Trophoblast cell (in vitro differentiated cells and primary cell): ENCODE results near the gene FBXO7.

ENCODE experiments used
- DNase-seq, 2 donors: peaks; one replicate each; pipeline ENCODE4 v3.0.0-alpha.2; 2016
- H2AFZ ChIP-seq: 2 replicates; pipeline ENCODE4 v1.6.1; 2013; ENCODE audit warnings: low read length, moderate library complexity, mild to moderate bottlenecking; ENCODE audit not compliant: insufficient read depth, poor library complexity
- H2AK5ac ChIP-seq: 2 replicates; pipeline ENCODE4 v1.6.1; 2013; ENCODE audit warnings: mild to moderate bottlenecking, low read length
- H2BK120ac ChIP-seq: 2 replicates; pipeline ENCODE4 v1.6.1; 2013; ENCODE audit warnings: low read length, mild to moderate bottlenecking, moderate library complexity; ENCODE audit not compliant: insufficient read depth, poor library complexity
- H2BK12ac ChIP-seq: 2 replicates; pipeline ENCODE4 v1.6.1; 2013; ENCODE audit warnings: mild to moderate bottlenecking, low read length, moderate library complexity
- H2BK5ac ChIP-seq: 2 replicates; pipeline ENCODE4 v1.6.1; 2013; ENCODE audit warnings: low read length, low read depth, moderate library complexity, mild to moderate bottlenecking; ENCODE audit not compliant: poor library complexity
- H3K14ac ChIP-seq: 2 replicates; pipeline ENCODE4 v1.6.1; 2013; ENCODE audit warnings: mild to moderate bottlenecking, low read length
- H3K18ac ChIP-seq: 2 replicates; pipeline ENCODE4 v1.6.1; 2013; ENCODE audit warnings: mild to moderate bottlenecking, low read length
- H3K23ac ChIP-seq: 2 replicates; pipeline ENCODE4 v1.6.1; 2013; ENCODE audit warnings: low read length
- H3K27ac ChIP-seq: 2 replicates; pipeline ENCODE4 v1.5.1; 2013; ENCODE audit warnings: low read depth, mild to moderate bottlenecking, inconsistent platforms, low read length, moderate library complexity
- H3K27me3 ChIP-seq: 2 replicates; pipeline ENCODE4 v1.6.1; 2013; ENCODE audit warnings: inconsistent platforms, mild to moderate bottlenecking, low read length, moderate library complexity; ENCODE audit not compliant: insufficient read depth
- H3K36me3 ChIP-seq, 2 experiments: 1 replicate in 1 of 2; 2 replicates in 1 of 2; pipeline ENCODE4 v1.6.1; 2013; ENCODE audit warnings: low read length in 2 of 2, mild to moderate bottlenecking in 2 of 2, moderate library complexity in 1 of 2; ENCODE audit not compliant: insufficient read depth in 2 of 2, control insufficient read depth in 1 of 2
- H3K4ac ChIP-seq: 2 replicates; pipeline ENCODE4 v1.6.1; 2013; ENCODE audit warnings: low read depth, mild to moderate bottlenecking, low read length, moderate library complexity
- H3K4me1 ChIP-seq, 2 experiments: 1 replicate in 1 of 2; 2 replicates in 1 of 2; pipeline ENCODE4 v1.6.1; 2013; ENCODE audit warnings: low read length in 2 of 2, mild to moderate bottlenecking in 2 of 2, moderate library complexity in 1 of 2; ENCODE audit not compliant: insufficient read depth in 2 of 2, control insufficient read depth in 1 of 2
- H3K4me2 ChIP-seq: 2 replicates; pipeline ENCODE4 v1.6.1; 2013; ENCODE audit warnings: inconsistent platforms, mild to moderate bottlenecking, low read length, moderate library complexity
- H3K4me3 ChIP-seq: 2 replicates; pipeline ENCODE4 v1.5.1; 2013; ENCODE audit warnings: mild to moderate bottlenecking, low read depth, low read length, inconsistent platforms
- H3K79me1 ChIP-seq: one replicate; pipeline ENCODE4 v1.6.1; 2013; ENCODE audit warnings: low read length
- H3K79me2 ChIP-seq: 2 replicates; pipeline ENCODE4 v1.6.1; 2013; ENCODE audit warnings: low read length, mild to moderate bottlenecking; ENCODE audit not compliant: control insufficient read depth, insufficient read depth, poor library complexity
- H3K9ac ChIP-seq: 2 replicates; pipeline ENCODE4 v1.6.1; 2013; ENCODE audit warnings: mild to moderate bottlenecking, low read length
- H3K9me3 ChIP-seq: 2 replicates; pipeline ENCODE4 v1.6.1; 2013; ENCODE audit warnings: low read depth, mild to moderate bottlenecking, control low read depth, inconsistent platforms, low read length; ENCODE audit not compliant: insufficient read depth
- H4K12ac ChIP-seq: 2 replicates; pipeline ENCODE4 v1.6.1; 2013; ENCODE audit warnings: low read depth, mild to moderate bottlenecking, low read length, moderate library complexity
- H4K8ac ChIP-seq: 2 replicates; pipeline ENCODE4 v1.6.1; 2013; ENCODE audit warnings: low read depth, mild to moderate bottlenecking, low read length, moderate library complexity
- H4K91ac ChIP-seq: one replicate; pipeline ENCODE4 v1.6.1; 2013; ENCODE audit warnings: low read depth, mild to moderate bottlenecking, low read length, moderate library complexity
- WGBS: extraction: QIAGEN DNeasy Blood & Tissue Kit; methylation state at CpG from one replicate; pipeline ENCODE4 v1.1.7; 2013; ENCODE audit warnings: missing lambda C conversion rate; ENCODE audit not compliant: insufficient read length, insufficient coverage; ENCODE audit errors: extremely low coverage; 5-methylcytosine and 5-hydroxymethylcytosine counted together

The FBXO7 gene

DNA sequence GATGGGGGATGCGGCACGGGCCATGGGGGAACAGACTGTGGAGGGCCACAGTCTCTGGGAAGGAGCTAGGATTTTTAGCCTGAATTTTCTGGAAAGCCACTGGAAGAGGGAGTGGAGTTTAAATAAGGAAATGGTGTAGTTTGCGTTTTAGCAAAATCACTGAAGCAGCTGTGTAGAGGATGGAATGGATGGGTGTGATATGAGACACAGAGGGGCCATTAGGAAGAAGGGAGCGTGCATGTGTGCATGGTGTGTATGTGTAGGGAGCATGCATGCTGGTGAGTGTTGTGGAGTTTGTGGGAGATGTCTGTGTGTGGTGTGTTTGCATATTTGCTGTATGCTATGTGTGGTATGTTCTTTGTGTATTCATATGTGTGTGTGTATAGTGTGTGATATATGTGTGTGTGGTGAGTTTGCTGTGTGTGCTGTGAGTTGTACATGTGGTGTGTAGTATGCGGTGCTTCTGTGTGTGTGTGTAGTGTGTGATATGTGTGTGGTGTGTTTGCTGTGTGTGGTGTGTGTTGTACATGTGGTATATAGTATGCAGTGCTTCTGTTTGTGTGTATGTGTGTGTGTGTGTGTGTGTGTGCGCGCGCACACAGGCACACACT lies 67.6 kb downstream of the FBXO7 start:
- Histone ChIP-seq H3K14ac (no peak overlapping the region), H3K79me1 (peaks cover 6% of the 10 kb centered on the region), H3K4me3 (no peak overlapping the region), H3K23ac (no peak overlapping the region), H3K36me3 (peaks cover 0 to 2% of the 10 kb centered on the region in 2 experiments), H3K79me2 (no peaks in the 10 kb centered on the region), H2BK12ac (no peak overlapping the region), H3K9ac (no peak overlapping the region), H3K27me3 (no peaks in the 10 kb centered on the region), H3K9me3 (peaks cover 2% of the 10 kb centered on the region), H3K4ac (no peak overlapping the region), H4K91ac (no peak overlapping the region), H3K4me1 (peaks cover 11 to 16% of the 10 kb centered on the region in 2 experiments), H4K12ac (no peak overlapping the region), H2BK5ac (no peak overlapping the region), H2BK120ac (no peak overlapping the region), H4K8ac (no peak overlapping the region), H3K27ac (no peak overlapping the region), H2AK5ac (no peak overlapping the region), H3K18ac (no peak overlapping the region), H3K4me2 (no peak overlapping the region), H2AFZ (no peak overlapping the region)
- no peak for DNase-seq
- 100% methylated on average over 1 of the region's 8 CpGs for WGBS

DNA sequence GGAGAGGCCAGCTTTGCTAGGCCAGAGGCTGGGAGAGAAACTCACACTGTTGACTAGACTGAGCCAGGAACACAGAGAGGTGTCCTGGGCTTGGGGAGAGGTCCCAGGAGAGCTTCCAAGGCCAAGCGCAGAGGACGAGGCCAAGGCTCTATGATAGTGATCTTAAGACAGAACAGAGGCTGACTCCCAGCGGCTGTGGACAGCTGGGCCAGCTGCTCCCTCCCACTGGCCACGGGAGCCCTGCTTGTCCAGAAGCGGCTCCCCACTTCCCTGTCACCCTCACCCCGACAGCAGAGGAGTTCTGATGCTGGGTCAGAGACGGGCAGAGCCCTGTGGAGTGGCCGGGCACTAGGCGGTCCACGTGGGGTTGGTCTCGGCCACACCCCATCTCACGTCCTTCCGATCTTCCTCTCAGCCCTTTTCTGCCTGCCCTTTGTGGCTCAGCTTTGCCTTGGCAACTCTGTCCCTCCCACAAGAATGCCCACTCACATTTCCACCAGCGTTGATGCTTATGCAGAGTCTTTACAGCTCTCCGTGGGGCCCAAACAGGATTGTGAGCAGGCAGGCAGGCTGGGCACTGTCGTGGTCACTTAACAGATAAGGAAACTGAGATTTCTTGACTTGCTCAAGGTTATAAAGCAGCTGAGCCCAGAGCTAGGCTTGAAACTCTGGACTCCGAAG lies 68.2 kb downstream of the FBXO7 start:
- Histone ChIP-seq H3K9me3 (peaks cover 2% of the 10 kb centered on the region), H4K91ac (no peak overlapping the region), H2BK120ac (no peak overlapping the region), H3K27me3 (no peaks in the 10 kb centered on the region), H3K4ac (no peak overlapping the region), H3K4me1 (peaks cover 11 to 16% of the 10 kb centered on the region in 2 experiments), H2BK12ac (peak overlapping the region; percentile 19), H3K14ac (no peak overlapping the region), H3K36me3 (peaks cover 0 to under 1% of the 10 kb centered on the region in 2 experiments), H3K4me3 (no peak overlapping the region), H2AK5ac (no peak overlapping the region), H4K8ac (no peak overlapping the region), H3K27ac (no peak overlapping the region), H3K23ac (no peak overlapping the region), H2AFZ (no peak overlapping the region), H3K79me2 (no peaks in the 10 kb centered on the region), H3K18ac (no peak overlapping the region), H3K4me2 (no peak overlapping the region), H3K9ac (no peak overlapping the region), H3K79me1 (peaks cover 6% of the 10 kb centered on the region), H2BK5ac (no peak overlapping the region), H4K12ac (no peak overlapping the region)
- DNase-seq: no peak
- no CpG with 5 or more reads among the region's 17 CpGs for WGBS

DNA sequence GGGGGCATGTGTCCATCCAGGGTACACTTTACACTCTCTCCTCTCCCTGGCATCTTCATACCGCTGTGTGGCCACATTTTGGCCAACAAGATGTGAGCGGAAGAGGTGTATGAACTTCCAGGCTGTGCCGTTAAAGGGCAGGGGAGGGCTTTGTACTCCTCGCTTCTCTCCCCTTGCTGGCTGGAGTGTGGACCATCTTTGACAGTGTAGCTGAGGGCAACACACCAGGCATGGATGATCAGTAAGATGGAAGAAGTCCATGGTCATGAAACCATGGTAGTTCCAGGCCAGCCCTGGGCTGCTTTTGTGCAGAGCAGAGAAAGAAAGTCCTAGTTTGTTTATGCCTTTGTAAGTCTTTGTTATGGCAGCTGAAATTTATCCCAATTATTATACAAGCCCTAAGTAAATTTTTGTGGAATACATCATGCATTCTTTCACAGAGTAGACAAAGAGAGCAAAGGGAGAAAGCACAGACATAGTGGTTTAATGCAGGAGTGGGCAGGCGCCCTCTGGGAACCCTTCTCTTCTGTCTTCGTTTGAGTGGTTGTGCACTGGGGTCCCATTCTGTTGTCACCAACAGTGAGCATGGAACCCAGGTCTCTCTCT lies 70.4 kb downstream of the FBXO7 start:
- Histone ChIP-seq H3K18ac (no peak overlapping the region), H2BK5ac (no peak overlapping the region), H3K4ac (no peak overlapping the region), H3K36me3 (no peaks in the 10 kb centered on the region), H3K23ac (no peak overlapping the region), H2AFZ (no peak overlapping the region), H3K79me2 (no peaks in the 10 kb centered on the region), H3K9me3 (peaks cover 2% of the 10 kb centered on the region), H4K12ac (no peak overlapping the region), H3K27me3 (no peaks in the 10 kb centered on the region), H2BK12ac (no peak overlapping the region), H2AK5ac (no peak overlapping the region), H3K4me3 (no peak overlapping the region), H3K79me1 (peaks cover 5% of the 10 kb centered on the region), H3K4me2 (no peak overlapping the region), H3K14ac (no peak overlapping the region), H3K4me1 (peaks cover 4 to 5% of the 10 kb centered on the region in 2 experiments), H3K27ac (no peak overlapping the region), H4K91ac (no peak overlapping the region), H2BK120ac (no peak overlapping the region), H4K8ac (no peak overlapping the region), H3K9ac (no peak overlapping the region)
- no CpG with 5 or more reads among the region's 6 CpGs for WGBS
- DNase-seq: no peak

DNA sequence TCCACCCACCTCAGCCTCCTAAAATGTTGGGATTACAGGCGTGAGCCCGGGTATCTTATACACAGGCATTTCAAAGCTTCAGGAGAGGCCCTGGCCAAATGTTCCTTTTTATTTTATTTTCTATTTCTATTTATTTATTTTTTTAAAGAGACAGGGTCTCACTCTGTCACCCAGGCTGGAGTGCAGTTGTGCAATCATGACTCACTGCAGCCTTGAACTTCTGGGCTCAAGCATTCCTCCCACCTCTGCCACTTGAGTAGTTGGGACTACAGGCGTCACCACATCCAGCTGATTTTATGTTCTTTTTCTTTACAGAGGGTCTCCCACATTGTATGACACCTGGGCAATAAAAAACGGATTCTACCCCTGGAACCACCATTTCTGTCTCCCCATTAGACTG lies 71.2 kb downstream of the FBXO7 start:
- H3K36me3 ChIP-seq: no peaks in the 10 kb centered on the region
- H3K79me2 ChIP-seq: no peaks in the 10 kb centered on the region
- WGBS: no CpG with 5 or more reads among the region's 4 CpGs
- peak in 1 of 2 donors; percentile 36 for DNase-seq
- H3K27me3 ChIP-seq: no peaks in the 10 kb centered on the region
- no peak overlapping the region for H2BK5ac ChIP-seq
- H2BK120ac ChIP-seq: no peak overlapping the region
- H4K91ac ChIP-seq: no peak overlapping the region
- H3K79me1 ChIP-seq: no peaks in the 10 kb centered on the region
- no peak overlapping the region for H3K4ac ChIP-seq
- H3K9me3 ChIP-seq: peaks cover 2% of the 10 kb centered on the region
- H3K4me1 ChIP-seq: no peaks in the 10 kb centered on the region
- H4K12ac ChIP-seq: no peak overlapping the region
- no peak overlapping the region for H3K4me2 ChIP-seq
- no peak overlapping the region for H3K9ac ChIP-seq
- no peak overlapping the region for H3K14ac ChIP-seq
- no peak overlapping the region for H3K4me3 ChIP-seq
- H2BK12ac ChIP-seq: no peak overlapping the region
- no peak overlapping the region for H3K27ac ChIP-seq
- no peak overlapping the region for H3K23ac ChIP-seq
- H2AK5ac ChIP-seq: no peak overlapping the region
- no peak overlapping the region for H4K8ac ChIP-seq
- no peak overlapping the region for H3K18ac ChIP-seq
- no peak overlapping the region for H2AFZ ChIP-seq
